Measurements from ENCODE around the gene SLFN12L.
"Not testable (repeated sequence)": the region's sequence is repeated elsewhere in the genome, so short reads cannot be mapped to it uniquely, and the experiment has no call there.

The SLFN12L gene

GRCh38 chr17:35479271-35479670 lies 58.2 kb downstream of the SLFN12L start:
- Histone ChIP-seq H3K27ac (no peak overlapping the region), H3K4me3 (no peak overlapping the region)
- no peak for DNase-seq (ENCODE audit: low spot score)
- TF ChIP-seq CTCF (IDR thresholded peaks at IDR 0.05): no peak

- no peak for TF ChIP-seq CTCF (IDR thresholded peaks at IDR 0.05)
- no peak overlapping the region for H3K27ac ChIP-seq
- H3K4me3 ChIP-seq: no peak overlapping the region
- DNase-seq (ENCODE audit: low spot score): no peak
Measured at GRCh38 chr17:35477248-35477647, 60.2 kb downstream of the SLFN12L start.

GRCh38 chr17:35476283-35476820 lies 61.1 kb downstream of the SLFN12L start:
- H3K4me3 ChIP-seq: no peak overlapping the region
- H3K27ac ChIP-seq: no peak overlapping the region
- no peak for DNase-seq (ENCODE audit: low spot score)
- TF ChIP-seq CTCF (IDR thresholded peaks at IDR 0.05): no peak

- DNase-seq (ENCODE audit: low spot score): no peak
- no peak overlapping the region for H3K27ac ChIP-seq
- no peak for TF ChIP-seq CTCF (IDR thresholded peaks at IDR 0.05)
- no peak overlapping the region for H3K4me3 ChIP-seq
Measured at GRCh38 chr17:35468475-35468874, 69.0 kb downstream of the SLFN12L start.

GRCh38 chr17:35467824-35468223 lies 69.7 kb downstream of the SLFN12L start:
- Histone ChIP-seq H3K27ac (no peak overlapping the region), H3K4me3 (no peak overlapping the region)
- TF ChIP-seq CTCF (IDR thresholded peaks at IDR 0.05): no peak
- no peak for DNase-seq (ENCODE audit: low spot score)

- no peak overlapping the region for H3K27ac ChIP-seq
- H3K4me3 ChIP-seq: peak overlapping the region; percentile 57
- no peak for TF ChIP-seq CTCF (IDR thresholded peaks at IDR 0.05)
- DNase-seq (ENCODE audit: low spot score): no peak
Measured at GRCh38 chr17:35460354-35460851, 77.1 kb downstream of the SLFN12L start.

GRCh38 chr17:35454035-35454434 lies 83.4 kb downstream of the SLFN12L start:
- DNase-seq (ENCODE audit: low spot score); H3K27ac ChIP-seq; H3K4me3 ChIP-seq: not testable (repeated sequence)

All from coronary artery (tissue), 2 donors.